Fibroblast of skin of left biceps (primary cell): ENCODE data around the gene GHITM.
"Not testable (repeated sequence)": the region's sequence is repeated elsewhere in the genome, so short reads cannot be mapped to it uniquely, and the experiment has no call there.

Source experiments
- DNase-seq, 2 experiments: peaks; one replicate each; pipeline ENCODE4 v3.0.0-alpha.2; 2013; ENCODE audit warnings: low read depth in 2 of 2

GHITM gene

GRCh38 chr10:84148006-84148597, 8.8 kb downstream of the GHITM start:
- not testable (repeated sequence) for DNase-seq

- no peak for DNase-seq
Measured at GRCh38 chr10:84149854-84150253, 10.5 kb downstream of the GHITM start.

- DNase-seq = no peak
Measured at GRCh38 chr10:84152769-84153168, 13.5 kb downstream of the GHITM start.

- no peak for DNase-seq
Measured at GRCh38 chr10:84155521-84155920, 16.2 kb downstream of the GHITM start.

GRCh38 chr10:84156009-84156408, 16.7 kb downstream of the GHITM start:
- no peak for DNase-seq

GRCh38 chr10:84156768-84157167, 17.5 kb downstream of the GHITM start:
- DNase-seq = no peak

- no peak for DNase-seq
Measured at GRCh38 chr10:84158061-84158460, 18.8 kb downstream of the GHITM start.

GRCh38 chr10:84158550-84158949, 19.2 kb downstream of the GHITM start:
- no peak for DNase-seq

GRCh38 chr10:84159076-84159685, 19.9 kb downstream of the GHITM start:
- no peak for DNase-seq

- DNase-seq = no peak
Measured at GRCh38 chr10:84160663-84161362, 21.5 kb downstream of the GHITM start.

GRCh38 chr10:84163996-84164395, 24.7 kb downstream of the GHITM start:
- DNase-seq = no peak

GRCh38 chr10:84164442-84164841, 25.1 kb downstream of the GHITM start:
- no peak for DNase-seq

- DNase-seq = no peak
Measured at GRCh38 chr10:84166620-84167288, 27.4 kb downstream of the GHITM start.

GRCh38 chr10:84167289-84167653, 28.0 kb downstream of the GHITM start:
- not testable (repeated sequence) for DNase-seq

- DNase-seq = not testable (repeated sequence)
Measured at GRCh38 chr10:84168382-84168781, 29.1 kb downstream of the GHITM start.

GRCh38 chr10:84171237-84171636, 31.9 kb downstream of the GHITM start:
- not testable (repeated sequence) for DNase-seq

GRCh38 chr10:84171700-84172466, 32.6 kb downstream of the GHITM start:
- DNase-seq = not testable (repeated sequence)

- no peak for DNase-seq
Measured at GRCh38 chr10:84172467-84173356, 33.4 kb downstream of the GHITM start.

- no peak for DNase-seq
Measured at GRCh38 chr10:84173501-84173929, 34.2 kb downstream of the GHITM start, which contains the start of gene GPR15LG. TSS of gene GPR15LG (plus strand) at chr10:84173801. CDS start at chr10:84173852, 51 bp downstream.

- DNase-seq = no peak
Measured at GRCh38 chr10:84175436-84175835, 36.1 kb downstream of the GHITM start.

GRCh38 chr10:84176351-84176750, 37.0 kb downstream of the GHITM start:
- no peak for DNase-seq
